ENCODE measurements around the gene FAIM2. TPM values are rescaled to one million over a fixed set of nuclear protein-coding genes. Genes with fewer than 3 reads are reported as not detected.

FAIM2 gene
- total RNA-seq, 1 donor from 2014 or later = 0.04 TPM

DNA sequence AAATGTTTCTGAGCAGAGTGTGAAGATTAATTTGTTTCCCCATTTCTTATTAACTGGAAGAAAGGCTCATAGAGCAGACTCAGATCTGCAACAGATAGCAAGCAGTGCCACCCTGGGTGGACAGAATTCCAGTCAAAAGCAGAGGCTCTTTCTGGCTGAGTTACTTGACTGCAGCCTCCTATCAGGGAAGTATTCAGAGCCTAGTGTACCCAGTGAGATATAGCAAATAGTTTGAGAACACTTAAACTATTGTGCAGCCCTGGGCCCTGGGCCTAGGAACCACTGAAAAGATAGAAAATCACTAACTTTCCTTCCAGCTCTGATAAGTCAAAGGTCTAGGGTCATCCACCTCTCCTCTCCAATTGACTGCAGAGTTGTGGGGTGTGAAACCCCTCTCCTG is 35.6 kb upstream of the FAIM2 start:
- no peak for ATAC-seq

DNA sequence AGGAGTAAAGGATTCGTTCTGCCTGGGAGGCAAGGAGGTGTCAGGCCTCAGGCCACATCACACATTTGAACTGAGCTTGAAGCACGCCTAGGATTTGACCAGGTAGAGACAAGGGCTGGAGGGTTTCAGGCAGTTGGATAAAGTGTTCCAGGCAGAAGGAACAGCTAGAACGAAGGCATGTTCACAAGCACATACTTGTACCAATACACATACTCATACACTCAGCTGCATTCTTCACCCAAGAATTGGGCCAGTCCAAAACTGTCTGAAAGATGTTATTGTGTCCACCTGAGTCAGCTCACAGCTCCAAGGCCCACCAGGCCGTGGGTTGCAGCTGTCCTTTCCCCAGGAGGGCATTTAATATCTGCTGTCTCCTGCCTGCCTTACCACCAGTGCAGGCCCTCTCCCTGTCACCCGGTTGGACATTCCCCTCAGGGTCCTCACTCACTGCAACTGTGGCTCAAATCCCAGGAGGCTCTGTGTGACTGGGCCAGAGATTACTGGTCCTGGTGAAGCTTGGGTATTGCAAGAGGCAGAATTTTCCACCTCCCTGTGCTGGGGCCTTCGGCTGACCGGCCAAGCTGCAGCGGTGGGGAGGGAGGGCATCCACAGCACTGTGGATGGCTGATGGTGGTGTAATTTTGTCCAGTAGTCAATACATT is 34.1 kb upstream of the FAIM2 start:
- ATAC-seq = peak; percentile 81

DNA sequence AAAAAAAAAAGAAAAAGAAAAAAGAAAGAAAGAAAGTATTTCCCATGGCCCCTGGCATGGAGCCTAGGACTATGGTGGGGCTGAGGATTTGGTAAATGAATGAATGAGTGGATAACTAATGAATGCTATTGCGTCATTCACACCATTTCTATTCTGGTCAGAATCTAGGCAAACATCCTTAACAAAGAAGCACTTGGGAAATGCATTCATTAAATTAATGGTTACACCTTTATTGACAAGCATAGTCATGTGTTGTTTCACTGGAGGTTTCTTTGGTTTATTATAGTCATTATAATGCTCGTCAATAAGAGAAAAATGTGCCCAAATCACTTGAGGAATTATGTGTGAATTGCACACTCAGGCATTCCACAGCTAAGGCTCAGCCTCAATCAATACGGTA is 33.2 kb upstream of the FAIM2 start:
- ATAC-seq = peak; percentile 67

DNA sequence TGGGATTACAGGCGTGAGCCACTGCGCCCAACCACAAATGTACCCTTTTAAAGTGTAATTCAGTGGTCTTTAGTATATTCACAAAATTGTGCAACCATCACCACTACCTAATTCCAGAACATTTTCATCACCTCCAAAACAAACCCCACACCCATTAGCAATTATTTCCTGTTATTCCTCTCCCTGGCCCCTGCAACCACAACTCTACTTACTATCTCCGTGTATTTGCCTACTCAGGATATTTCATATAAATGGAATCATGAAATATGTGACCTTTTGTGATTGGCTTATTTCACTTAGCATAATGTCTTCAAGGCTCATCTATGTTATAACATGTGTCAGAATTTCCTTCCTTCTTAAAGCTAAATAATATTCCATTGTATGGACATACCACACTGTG is 30.8 kb upstream of the FAIM2 start:
- no peak for ATAC-seq

DNA sequence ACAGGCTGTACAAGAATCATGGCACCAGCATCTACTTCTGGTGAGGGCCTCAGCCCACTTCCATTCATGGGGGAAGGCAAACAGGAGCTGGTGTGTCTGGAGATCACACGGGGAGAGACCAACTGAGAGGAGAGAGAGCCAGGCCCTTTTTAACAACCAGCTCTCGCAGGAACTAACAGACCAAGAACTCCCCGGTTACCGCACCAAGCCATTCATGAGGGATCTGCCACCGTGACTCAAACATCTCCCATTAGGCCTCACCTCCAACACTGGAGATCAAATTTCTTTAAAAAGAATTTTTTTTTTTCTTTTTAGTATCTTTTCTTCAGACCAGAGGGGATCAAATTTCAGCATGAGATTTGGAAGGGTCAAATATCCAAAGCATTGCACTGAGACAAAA is 30.1 kb upstream of the FAIM2 start:
- ATAC-seq = no peak

DNA sequence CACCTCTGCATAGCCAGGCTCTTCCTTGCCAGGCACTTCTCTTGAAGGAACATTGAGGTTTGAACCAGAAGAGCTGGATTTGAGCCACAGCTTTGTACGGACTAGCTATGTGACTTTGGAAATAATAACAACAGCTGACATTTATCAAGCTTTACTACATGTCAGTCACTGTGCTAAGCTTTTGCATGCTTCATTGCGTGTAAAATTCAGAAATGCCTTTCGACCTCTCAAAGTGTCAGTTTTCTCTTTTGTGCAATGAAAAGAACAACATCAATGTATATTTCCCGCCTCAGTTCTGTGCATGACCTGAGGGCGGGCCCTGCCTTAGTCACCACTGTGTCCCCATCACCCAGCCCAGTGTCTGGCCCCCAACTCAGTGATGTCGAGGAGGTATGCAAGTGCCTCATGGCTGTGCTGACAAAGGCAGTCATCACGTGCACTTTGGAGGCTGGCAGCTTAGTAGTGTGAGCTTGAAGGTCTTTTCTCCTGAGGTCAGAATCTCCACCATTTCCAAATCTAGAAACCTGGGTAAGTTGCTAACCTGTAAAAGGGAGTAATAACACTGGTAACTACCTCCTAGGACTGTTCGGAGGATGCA is 28.9 kb upstream of the FAIM2 start:
- no peak for ATAC-seq

DNA sequence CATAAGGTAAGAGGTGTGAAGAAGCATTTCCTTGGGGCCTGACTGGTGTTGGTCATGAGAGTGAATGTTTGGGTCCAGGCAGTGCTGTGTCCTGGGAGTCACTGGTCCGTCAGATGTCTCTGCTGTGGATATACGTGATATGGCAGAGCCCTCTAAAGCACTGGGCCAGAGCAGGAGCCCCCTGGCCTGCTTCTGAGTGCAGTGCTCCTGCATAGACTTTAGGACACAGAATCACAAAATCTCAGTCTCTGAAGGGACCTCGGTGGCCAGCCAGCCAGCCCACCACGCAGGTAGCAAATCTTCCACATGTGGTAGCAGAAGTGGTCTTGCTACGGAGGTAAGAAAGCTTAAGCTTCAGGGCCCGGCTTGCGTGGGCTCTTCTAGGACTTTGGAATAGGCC is 28.3 kb upstream of the FAIM2 start:
- ATAC-seq = no peak

DNA sequence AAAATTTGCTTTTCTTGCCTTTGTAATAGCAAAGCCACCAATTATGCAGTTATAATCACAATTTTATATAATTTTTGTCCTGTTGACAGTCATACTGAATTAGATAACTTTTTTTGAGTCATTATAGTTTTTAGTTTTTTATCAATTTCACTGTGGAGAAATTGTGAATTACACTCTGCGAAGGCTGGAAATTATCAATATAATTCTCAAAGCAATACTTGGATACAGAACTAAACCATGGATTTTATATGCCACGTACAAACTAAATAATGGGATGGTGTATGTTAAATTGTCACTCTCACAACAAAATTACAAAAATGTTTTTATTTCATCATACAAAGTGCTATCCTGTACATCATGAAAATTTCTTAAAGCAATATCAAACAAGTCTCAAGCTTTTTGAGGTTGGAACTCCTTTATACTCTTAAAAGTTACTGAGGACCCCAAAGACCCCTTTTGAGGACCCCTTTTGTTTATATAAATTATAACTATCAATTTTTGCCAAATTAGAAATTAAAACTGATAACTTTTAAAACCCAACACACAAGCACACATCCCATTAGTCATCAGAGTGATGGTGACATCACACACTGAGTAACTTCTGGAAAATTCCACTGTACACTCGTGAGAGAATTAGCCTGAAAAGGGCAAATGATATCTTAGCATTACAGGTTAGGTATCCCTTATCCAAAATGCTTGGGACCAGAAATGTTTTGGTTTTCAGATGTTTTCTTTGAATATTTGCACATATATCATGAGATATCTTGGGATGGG is 27.0 kb upstream of the FAIM2 start:
- ATAC-seq = peak; percentile 71

DNA sequence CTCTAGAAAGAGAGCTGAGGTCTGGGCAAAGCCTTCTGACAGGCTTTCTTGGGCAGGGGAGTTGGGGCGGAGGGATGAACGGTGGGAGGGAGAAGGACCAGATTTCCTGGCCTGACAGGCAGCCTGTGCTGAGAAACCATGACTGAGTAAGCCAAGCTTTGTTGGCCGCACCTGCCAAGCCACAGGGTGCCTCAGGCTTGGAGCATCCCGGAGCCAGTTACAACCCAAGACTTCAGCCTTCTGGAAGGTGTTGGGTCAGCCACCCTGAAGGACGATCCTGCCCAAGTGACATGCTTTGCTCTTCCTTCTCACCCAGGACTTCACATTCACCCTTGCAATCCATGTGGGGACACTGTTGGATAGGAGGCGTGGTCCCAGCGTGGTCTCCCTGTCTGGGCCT is 25.9 kb upstream of the FAIM2 start:
- peak; percentile 31 for ATAC-seq

DNA sequence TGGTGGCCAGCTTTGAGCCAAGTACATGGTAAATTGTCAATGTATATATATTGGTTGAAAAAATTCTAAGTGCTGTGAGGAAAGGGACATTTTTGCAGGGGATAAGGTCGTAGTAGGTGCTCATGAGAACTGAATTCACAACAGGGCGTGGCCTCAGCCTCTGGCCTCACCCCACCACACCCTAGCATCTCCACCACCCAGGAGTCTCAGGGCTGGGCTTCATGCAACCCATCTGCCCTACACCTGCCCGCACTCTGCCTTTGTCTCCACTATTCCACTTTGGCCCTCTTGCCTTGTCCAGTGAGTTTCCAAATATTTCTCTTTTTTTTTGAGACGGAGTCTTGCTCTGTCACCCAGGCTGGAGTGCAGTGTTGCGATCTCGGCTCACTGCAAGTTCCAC is 24.8 kb upstream of the FAIM2 start:
- ATAC-seq = peak; percentile 43

DNA sequence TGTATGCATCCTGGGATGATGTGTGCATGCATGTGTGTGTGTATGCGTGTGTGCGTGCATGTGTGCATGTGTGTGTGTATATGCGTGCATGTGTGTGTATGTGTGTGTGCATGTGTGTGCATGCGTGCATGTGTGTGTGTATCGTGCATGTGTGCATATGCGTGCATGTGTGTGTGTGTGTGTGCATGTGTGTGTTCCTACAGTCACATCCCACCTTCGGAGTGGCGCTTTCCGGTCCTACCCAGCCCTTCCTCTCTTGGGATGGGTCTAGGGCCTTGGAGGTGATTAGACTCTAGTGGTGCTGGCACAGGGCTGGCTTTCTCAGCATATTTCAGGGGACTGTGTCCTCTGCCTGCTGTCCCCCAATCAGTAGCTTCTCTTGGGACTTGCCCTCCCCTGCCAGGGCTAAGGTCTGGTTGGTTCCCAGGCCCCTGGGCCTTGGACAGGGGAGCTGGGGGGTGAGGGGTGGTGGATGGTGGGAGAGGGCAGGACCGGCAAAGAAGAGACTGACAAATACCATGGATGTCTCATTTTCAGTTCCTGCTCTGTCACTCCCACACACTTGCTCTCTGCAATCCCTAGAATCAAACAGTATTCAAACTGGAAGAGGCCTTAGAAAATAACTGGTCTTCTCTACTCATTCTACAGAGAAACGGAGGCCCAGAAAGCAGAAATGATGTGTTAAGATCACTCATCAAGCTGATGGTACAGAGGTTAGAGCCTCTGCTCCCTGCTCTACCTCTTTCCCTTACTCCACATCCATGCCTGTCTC is 21.9 kb upstream of the FAIM2 start:
- ATAC-seq = no peak

DNA sequence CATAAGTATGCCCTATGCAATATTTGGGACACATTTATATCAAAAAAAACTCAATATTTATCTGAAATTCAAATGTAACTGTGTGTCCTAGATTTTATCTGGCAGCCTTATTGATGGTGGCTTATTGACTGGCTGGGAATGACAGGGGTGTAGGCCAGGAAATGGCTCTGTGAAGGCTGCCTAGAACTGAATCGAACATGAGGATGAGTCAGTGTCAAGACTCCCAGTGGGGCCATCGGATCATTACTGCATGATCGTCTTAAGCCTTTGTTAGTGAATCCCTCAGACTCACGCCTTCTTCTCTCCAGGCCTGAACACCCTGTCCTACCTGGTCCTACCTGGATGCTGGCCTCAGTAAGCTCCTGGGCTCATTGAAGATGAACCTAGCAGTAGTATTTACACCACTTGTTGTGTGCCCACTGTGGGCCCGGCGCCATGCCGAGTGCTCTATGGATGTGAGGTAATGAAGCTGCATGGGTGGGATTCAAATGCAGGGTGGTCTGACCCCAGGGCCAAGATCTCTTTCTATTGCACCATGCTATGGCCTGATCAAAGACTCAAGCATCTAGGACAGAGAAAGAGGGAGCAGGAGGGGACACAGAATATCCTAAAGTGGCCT is 21.0 kb upstream of the FAIM2 start:
- no peak for ATAC-seq

DNA sequence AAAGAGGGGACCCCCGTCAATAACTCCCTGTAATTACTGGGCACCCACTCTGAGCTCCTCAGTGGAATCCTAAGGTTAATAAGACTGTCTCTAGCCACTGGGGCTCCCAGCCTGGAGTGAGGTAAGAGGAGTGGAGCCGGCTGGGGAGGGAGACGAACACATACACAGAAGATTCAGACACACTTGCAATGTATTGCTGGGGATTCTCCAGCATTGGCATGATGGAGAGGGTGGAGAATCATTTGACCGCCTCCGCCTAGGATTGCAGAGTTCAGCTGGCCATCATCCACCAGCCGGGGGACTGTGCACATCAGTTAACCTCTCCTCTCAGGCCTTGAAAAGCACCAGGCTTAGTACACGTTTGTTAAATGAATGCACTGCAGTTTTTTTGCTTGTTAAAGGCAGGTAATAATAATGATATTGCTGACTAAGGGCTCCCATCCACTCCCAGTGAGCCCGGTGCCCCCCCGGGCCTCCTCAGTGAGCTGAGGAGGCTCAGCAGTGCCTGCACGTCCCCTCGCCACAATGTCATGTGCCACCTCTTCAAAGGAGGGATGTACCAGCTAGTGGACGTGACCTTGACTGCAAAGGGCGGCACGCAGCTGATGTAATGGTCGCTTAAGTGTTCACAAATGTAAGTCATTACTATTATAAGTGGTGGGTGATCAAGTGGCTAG is 20.3 kb upstream of the FAIM2 start:
- no peak for ATAC-seq

DNA sequence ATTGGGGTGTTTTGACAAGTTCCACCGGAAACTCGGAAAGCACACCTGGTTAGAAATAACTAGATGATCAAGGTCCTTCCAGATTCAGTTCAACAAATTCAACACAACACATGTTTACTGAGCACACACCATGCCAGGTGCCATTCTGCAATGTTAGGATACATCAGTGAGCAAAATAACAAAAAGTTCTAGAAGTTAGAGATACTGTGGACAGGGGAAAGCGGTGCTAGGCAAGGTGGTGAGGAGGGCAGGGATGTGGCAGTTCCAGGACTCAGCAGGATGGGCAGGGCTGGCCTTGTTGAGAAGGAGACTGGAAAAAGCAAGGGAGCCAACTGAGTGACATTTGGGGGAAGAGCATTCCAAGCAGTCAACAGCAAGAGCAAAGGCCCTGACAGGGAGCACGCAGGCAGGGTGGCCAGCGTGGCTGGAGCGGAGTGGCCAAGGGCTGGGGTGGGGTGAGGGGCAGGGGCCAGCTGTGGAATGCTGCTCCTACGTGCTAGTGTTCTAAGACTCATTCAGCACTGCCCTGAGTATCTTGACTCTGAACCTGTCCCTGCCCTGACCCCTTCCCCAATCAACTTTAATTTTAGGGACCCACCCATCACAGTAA is 19.4 kb upstream of the FAIM2 start:
- ATAC-seq = no peak

DNA sequence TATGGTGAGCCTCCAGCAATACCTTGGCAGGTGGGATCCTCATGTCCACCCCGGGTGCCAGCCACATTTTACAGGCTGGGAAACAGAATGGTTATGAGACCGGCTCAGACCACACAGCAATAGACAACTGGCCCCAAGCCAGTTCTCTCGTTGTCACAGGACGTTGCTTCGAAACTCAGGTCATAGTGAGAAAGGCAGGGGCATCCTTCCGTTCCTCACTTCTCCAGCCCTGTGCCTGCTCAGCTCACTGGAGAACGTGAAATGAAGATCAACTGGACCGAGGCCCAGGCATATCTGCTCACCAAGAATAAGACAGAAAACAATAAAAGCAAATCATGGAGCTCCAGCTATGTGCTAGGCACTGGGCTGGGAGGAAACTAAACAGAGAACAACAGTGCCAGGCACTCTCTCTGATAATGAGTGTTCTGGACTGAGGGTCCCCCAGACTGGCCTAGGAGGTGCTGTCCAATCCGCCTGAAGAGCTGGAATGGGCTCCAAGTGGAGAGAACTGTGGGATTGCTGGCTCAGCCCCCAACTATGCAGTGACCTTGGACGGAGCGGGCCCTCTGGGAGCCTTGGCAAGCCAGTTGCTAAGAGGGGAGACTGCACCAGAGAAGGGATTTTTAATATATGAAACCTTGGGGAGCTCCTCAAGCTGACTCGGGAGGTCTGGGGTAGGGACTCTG is 18.8 kb upstream of the FAIM2 start:
- no peak for ATAC-seq

DNA sequence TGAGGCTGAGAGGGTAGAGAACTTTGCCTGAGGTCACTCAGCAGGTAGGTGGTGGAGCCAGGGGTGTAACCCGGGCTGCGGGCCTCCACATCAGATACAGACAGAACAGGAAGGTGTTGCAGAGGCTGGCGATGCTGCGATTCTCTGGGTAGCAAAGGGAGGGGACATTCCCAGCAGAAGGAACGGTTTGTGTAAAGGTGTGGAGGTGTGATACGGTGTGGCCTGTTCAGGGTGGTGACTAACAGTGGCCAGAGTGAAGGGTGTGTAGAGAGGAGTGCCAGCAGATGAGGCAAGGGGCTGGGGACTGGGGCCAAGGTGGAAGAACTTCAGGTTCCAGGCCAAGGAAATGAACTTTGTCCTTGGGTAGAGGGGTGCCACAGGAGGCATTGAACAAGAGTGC is 18.2 kb upstream of the FAIM2 start:
- ATAC-seq = peak; percentile 81

DNA sequence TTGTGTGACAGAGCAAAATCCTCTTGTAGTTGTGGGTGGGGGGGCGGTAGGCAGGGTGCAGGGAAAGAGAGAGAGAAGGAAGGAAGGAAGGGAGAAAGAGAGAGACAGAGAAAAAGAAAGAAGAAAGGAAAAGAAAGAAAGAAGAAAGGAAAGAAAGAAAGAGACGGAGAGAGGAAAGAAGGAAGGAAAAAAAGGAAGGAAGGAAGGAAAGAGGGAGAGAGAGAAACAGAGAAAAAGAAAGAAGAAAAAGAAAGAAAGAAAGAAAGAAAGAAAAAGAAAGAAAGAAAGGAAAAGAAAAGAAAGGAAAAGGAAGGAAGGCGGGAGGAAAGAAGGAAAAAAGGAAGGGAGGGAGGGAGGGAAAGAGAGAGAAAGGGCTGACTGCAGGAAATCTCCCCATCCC is 17.6 kb upstream of the FAIM2 start:
- no peak for ATAC-seq

DNA sequence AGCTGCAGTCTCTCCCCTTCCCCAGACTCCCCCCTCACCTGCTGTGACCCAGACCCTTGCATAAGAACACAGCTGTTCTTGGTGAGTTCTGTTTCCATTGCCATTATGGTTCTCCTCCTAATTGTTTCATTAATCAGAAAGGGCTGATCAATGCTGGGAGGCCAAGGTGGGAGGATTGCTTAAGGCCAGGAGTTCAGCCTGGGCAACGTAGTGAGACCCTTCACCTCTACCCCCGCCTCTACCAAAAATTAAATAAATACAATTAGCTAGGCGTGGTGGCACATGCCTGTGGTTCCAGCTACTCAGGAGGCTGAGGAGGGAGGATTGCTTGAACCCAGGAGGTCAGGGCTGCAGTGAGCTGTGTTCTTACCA is 17.2 kb upstream of the FAIM2 start:
- ATAC-seq = no peak

DNA sequence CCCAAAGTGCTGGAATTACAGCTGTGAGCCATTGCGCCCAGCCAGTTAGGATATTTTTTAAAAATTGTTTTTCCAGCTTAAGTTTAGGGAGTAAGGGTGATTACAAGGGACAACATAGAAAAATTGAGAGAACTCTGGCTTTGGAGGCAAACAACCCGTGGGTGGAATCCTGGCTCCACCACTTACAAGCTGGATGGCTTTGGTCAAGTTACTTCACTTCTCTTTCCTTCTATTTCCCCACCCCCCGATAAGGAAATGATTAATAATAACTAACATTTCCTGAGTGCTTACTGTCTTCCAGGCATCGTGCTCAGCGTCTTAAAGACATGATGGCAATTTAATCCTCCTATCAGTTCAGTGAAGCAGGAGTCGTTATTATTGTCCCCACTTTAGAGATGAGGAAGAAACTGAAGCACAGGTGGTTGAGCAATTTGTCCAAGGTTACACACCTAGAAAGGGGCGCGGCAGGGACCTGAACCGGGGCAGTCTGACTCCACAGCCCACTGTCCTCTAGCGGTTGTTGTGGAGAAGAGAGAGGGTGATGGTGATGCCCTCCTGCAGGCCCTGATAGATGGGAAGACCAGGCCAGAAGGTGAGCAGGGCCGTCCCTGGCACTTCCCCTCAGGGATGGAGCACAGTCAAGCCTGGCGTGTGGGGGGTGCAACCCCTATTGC is 16.7 kb upstream of the FAIM2 start:
- ATAC-seq = peak; percentile 43

DNA sequence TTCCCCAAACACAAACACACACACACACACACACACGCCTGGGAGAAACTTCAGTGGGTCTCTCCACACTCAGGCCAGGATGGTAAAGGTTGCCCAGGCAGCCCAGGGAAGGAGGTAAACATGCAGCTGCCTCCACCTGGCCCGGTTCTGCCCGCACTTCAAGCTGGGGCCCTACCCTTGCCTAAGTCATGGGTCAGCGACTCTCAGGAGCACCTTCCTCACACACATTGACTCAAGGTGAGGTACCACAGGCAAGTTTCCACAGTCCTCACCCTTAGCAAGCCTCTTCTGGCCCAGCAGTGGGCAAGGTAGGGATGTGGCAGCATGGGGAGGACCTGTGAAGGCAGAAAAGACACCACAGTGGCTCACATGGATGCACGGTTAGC is 14.1 kb upstream of the FAIM2 start:
- peak; percentile 74 for ATAC-seq

Data from esophagus mucosa (tissue), 1 donor.